ACC112 (cell line): ENCODE measurements around the gene WDR90.

Experiments
- H2AFZ ChIP-seq: fragments of 200-600 bp; sonication (generic); one replicate; pipeline ENCODE4 v1.6.0; 2017; ENCODE audit warnings: antibody characterized with exemption, low read length; ENCODE audit not compliant: unreplicated experiment
- H3K27ac ChIP-seq: fragments of 200-600 bp; sonication (generic); 2 replicates; pipeline ENCODE4 v1.5.1; 2014; ENCODE audit warnings: low read depth, mild to moderate bottlenecking, antibody characterized with exemption, low read length, moderate library complexity
- H3K27me3 ChIP-seq: fragments of 200-600 bp; sonication (generic); 2 replicates; pipeline ENCODE4 v1.6.1; 2014; ENCODE audit warnings: mild to moderate bottlenecking, antibody characterized with exemption, low read length, moderate library complexity, mixed read lengths; ENCODE audit not compliant: insufficient read depth
- H3K36me3 ChIP-seq: fragments of 200-600 bp; sonication (generic); 2 replicates; pipeline ENCODE4 v1.6.1; 2016; ENCODE audit warnings: mild to moderate bottlenecking, antibody characterized with exemption, low read length, moderate library complexity, mixed read lengths; ENCODE audit not compliant: insufficient read depth
- H3K4me1 ChIP-seq: fragments of 200-600 bp; sonication (generic); one replicate; pipeline ENCODE4 v1.6.1; 2016; ENCODE audit warnings: low read length, mixed read lengths; ENCODE audit not compliant: insufficient read depth, unreplicated experiment, control insufficient read depth
- H3K4me3 ChIP-seq: fragments of 200-600 bp; sonication (generic); 2 replicates; pipeline ENCODE4 v1.5.1; 2014; ENCODE audit warnings: mild to moderate bottlenecking, low read depth, low read length
- H3K79me2 ChIP-seq: fragments of 200-600 bp; sonication (generic); one replicate; pipeline ENCODE4 v1.6.0; 2016; ENCODE audit warnings: low read length; ENCODE audit not compliant: control insufficient read depth, unreplicated experiment, insufficient read depth

The WDR90 gene

GRCh38 chr16:627454-628239 is 21.5 kb upstream of the WDR90 start:
- H3K27ac ChIP-seq: peak overlapping the region; percentile 20; the same call in 1 of the 2 replicates
- H3K27me3 ChIP-seq: no peaks in the 10 kb centered on the region
- no peak overlapping the region for H2AFZ ChIP-seq
- H3K79me2 ChIP-seq: no peaks in the 10 kb centered on the region
- no peak overlapping the region; the same call in 1 of the 2 replicates for H3K4me3 ChIP-seq
- no peaks in the 10 kb centered on the region for H3K36me3 ChIP-seq
- peaks cover 33% of the 10 kb centered on the region for H3K4me1 ChIP-seq

GRCh38 chr16:628321-629061 is 20.7 kb upstream of the WDR90 start:
- no peak overlapping the region for H3K27ac ChIP-seq
- H2AFZ ChIP-seq: no peak overlapping the region
- H3K27me3 ChIP-seq: no peaks in the 10 kb centered on the region
- H3K4me1 ChIP-seq: peaks cover 33% of the 10 kb centered on the region
- H3K79me2 ChIP-seq: no peaks in the 10 kb centered on the region
- peaks cover 3% of the 10 kb centered on the region; the same call in 1 of the 2 replicates for H3K36me3 ChIP-seq
- no peak overlapping the region for H3K4me3 ChIP-seq

- no peak overlapping the region for H3K4me3 ChIP-seq
- no peaks in the 10 kb centered on the region for H3K79me2 ChIP-seq
- peaks cover 33% of the 10 kb centered on the region for H3K4me1 ChIP-seq
- H3K36me3 ChIP-seq: peaks cover 3% of the 10 kb centered on the region; the same call in 1 of the 2 replicates
- no peak overlapping the region for H3K27ac ChIP-seq
- H3K27me3 ChIP-seq: no peaks in the 10 kb centered on the region
- no peak overlapping the region for H2AFZ ChIP-seq
Measured at GRCh38 chr16:629185-629832, 19.9 kb upstream of the WDR90 start.

GRCh38 chr16:629833-630248 is 19.3 kb upstream of the WDR90 start:
- peaks cover 1% of the 10 kb centered on the region for H3K79me2 ChIP-seq
- no peak overlapping the region for H2AFZ ChIP-seq
- no peak overlapping the region for H3K4me3 ChIP-seq
- H3K27me3 ChIP-seq: no peaks in the 10 kb centered on the region
- H3K4me1 ChIP-seq: peaks cover 34% of the 10 kb centered on the region
- H3K27ac ChIP-seq: no peak overlapping the region
- H3K36me3 ChIP-seq: peaks cover 3% of the 10 kb centered on the region; the same call in 1 of the 2 replicates

GRCh38 chr16:630249-630814 is 18.8 kb upstream of the WDR90 start:
- peaks cover 38% of the 10 kb centered on the region for H3K4me1 ChIP-seq
- no peak overlapping the region for H2AFZ ChIP-seq
- no peak overlapping the region for H3K4me3 ChIP-seq
- no peaks in the 10 kb centered on the region for H3K27me3 ChIP-seq
- H3K36me3 ChIP-seq: peaks cover 3% of the 10 kb centered on the region; the same call in 1 of the 2 replicates
- H3K27ac ChIP-seq: no peak overlapping the region
- H3K79me2 ChIP-seq: peaks cover 6% of the 10 kb centered on the region

- peaks cover 38% of the 10 kb centered on the region for H3K4me1 ChIP-seq
- peaks cover 3% of the 10 kb centered on the region; the same call in 1 of the 2 replicates for H3K36me3 ChIP-seq
- H3K27me3 ChIP-seq: no peaks in the 10 kb centered on the region
- no peak within 1 kb of the TSS for H3K27ac ChIP-seq
- H3K4me3 ChIP-seq: no peak within 1 kb of the TSS
- no peak within 1 kb of the TSS for H2AFZ ChIP-seq
- H3K79me2 ChIP-seq: peaks cover 10% of the 10 kb centered on the region
Measured at GRCh38 chr16:630815-631405, 18.3 kb upstream of the WDR90 start, which contains the start of gene WFIKKN1. Gene WFIKKN1, plus strand, starts transcription at chr16:630985. Its CDS starts 269 bp downstream, at chr16:631254.

GRCh38 chr16:631808-632358 is 17.3 kb upstream of the WDR90 start:
- Histone ChIP-seq H3K36me3 (peaks cover 3% of the 10 kb centered on the region; the same call in 1 of the 2 replicates), H3K4me3 (no peak overlapping the region), H2AFZ (no peak overlapping the region), H3K27ac (no peak overlapping the region), H3K4me1 (peaks cover 31% of the 10 kb centered on the region), H3K79me2 (peaks cover 10% of the 10 kb centered on the region), H3K27me3 (no peaks in the 10 kb centered on the region)

GRCh38 chr16:632486-633335 is 16.5 kb upstream of the WDR90 start:
- Histone ChIP-seq H3K4me3 (no peak overlapping the region), H3K4me1 (peaks cover 28% of the 10 kb centered on the region), H3K27me3 (no peaks in the 10 kb centered on the region), H3K27ac (no peak overlapping the region), H2AFZ (no peak overlapping the region), H3K79me2 (peaks cover 10% of the 10 kb centered on the region), H3K36me3 (peaks cover 3% of the 10 kb centered on the region; the same call in 1 of the 2 replicates)

GRCh38 chr16:633336-634050 is 15.7 kb upstream of the WDR90 start:
- H3K27ac ChIP-seq: no peak overlapping the region
- H3K4me3 ChIP-seq: no peak overlapping the region
- H3K36me3 ChIP-seq: peaks cover 3% of the 10 kb centered on the region; the same call in 1 of the 2 replicates
- no peaks in the 10 kb centered on the region for H3K27me3 ChIP-seq
- peaks cover 24% of the 10 kb centered on the region for H3K4me1 ChIP-seq
- no peak overlapping the region for H2AFZ ChIP-seq
- H3K79me2 ChIP-seq: peaks cover 10% of the 10 kb centered on the region
